Neural cell (in vitro differentiated cells): ENCODE results near the gene C10orf95. TPM values are rescaled to one million over a fixed set of nuclear protein-coding genes. Genes with fewer than 3 reads are reported as not detected.

Experiments
- H2AFZ ChIP-seq: fragments of 200-600, 300-800 bp; sonication (generic), shearing (Covaris generic); 2 replicates; pipeline ENCODE4 v1.6.0; 2014; ENCODE audit warnings: low read depth, mild to moderate bottlenecking, antibody characterized with exemption, low read length, moderate library complexity
- H3F3A ChIP-seq: fragments of 200-600 bp; shearing (Covaris generic); 2 replicates; pipeline ENCODE4 v1.6.1; 2016; ENCODE audit warnings: mild to moderate bottlenecking, moderate library complexity, mixed read lengths, antibody characterized with exemption, low read length; ENCODE audit not compliant: insufficient read depth, poor library complexity, severe bottlenecking
- H3K27ac ChIP-seq: fragments of 200-600, 300-800 bp; sonication (generic), shearing (Covaris generic); 2 replicates; pipeline ENCODE4 v1.5.1; 2014; ENCODE audit warnings: mild to moderate bottlenecking, low read length, moderate library complexity
- H3K27me3 ChIP-seq: fragments of 300-800, 200-600 bp; sonication (generic), shearing (Covaris generic); 2 replicates; pipeline ENCODE4 v1.6.0; 2014; ENCODE audit warnings: mild to moderate bottlenecking, low read depth, low read length, moderate library complexity; ENCODE audit not compliant: insufficient read depth
- H3K36me3 ChIP-seq: fragments of 300-800, 200-600 bp; sonication (generic), shearing (Covaris generic); 2 replicates; pipeline ENCODE4 v1.5.1; 2014; ENCODE audit warnings: mild to moderate bottlenecking, antibody characterized with exemption, low read length, moderate library complexity; ENCODE audit not compliant: insufficient read depth
- H3K4me2 ChIP-seq: fragments of 300-800, 200-600 bp; sonication (generic), shearing (Covaris generic); 2 replicates; pipeline ENCODE4 v1.6.0; 2014; ENCODE audit warnings: mild to moderate bottlenecking, low read length
- H3K4me3 ChIP-seq: fragments of 300-800, 200-600 bp; sonication (generic), shearing (Covaris generic); 2 replicates; pipeline ENCODE4 v1.5.1; 2014; ENCODE audit warnings: mild to moderate bottlenecking, low read length, moderate library complexity
- H3K79me2 ChIP-seq: fragments of 200-600 bp; shearing (Covaris generic); replicated peaks from 2 replicates; pipeline ENCODE4 v1.6.0; 2014; ENCODE audit warnings: mild to moderate bottlenecking, low read length, moderate library complexity; ENCODE audit not compliant: insufficient read depth
- H3K9ac ChIP-seq: fragments of 300-800, 200-600 bp; sonication (generic), shearing (Covaris generic); 2 replicates; pipeline ENCODE4 v1.6.1; 2016; ENCODE audit warnings: mild to moderate bottlenecking, low read length, mixed read lengths
- H3K9me2 ChIP-seq: fragments of 200-600 bp; shearing (Covaris generic); 2 replicates; pipeline ENCODE4 v1.6.1; 2016; ENCODE audit warnings: mild to moderate bottlenecking, low read length, mixed read lengths; ENCODE audit not compliant: insufficient read depth
- H3K9me3 ChIP-seq: fragments of 200-600, 300-800 bp; sonication (generic), shearing (Covaris generic); 2 replicates; pipeline ENCODE4 v1.6.1; 2016; ENCODE audit warnings: mild to moderate bottlenecking, mixed run types, low read length, moderate library complexity, mixed read lengths
- H4K20me1 ChIP-seq: fragments of 200-600 bp; shearing (Covaris generic); 2 replicates; pipeline ENCODE4 v1.6.1; 2016; ENCODE audit warnings: mild to moderate bottlenecking, mixed run types; ENCODE audit not compliant: insufficient read depth
- EP300 ChIP-seq: fragments of 450-650 bp; conservative IDR thresholded peaks from 2 replicates; pipeline ENCODE4 v1.6.1; 2014; ENCODE audit warnings: antibody characterized with exemption, mild to moderate bottlenecking, moderate library complexity; ENCODE audit not compliant: poor library complexity, severe bottlenecking
- EZH2 ChIP-seq: fragments of 200-600, 300-800 bp; shearing (Covaris generic), sonication (generic); IDR thresholded peaks from 2 replicates; pipeline ENCODE4 v1.6.1; 2014; ENCODE audit warnings: antibody characterized with exemption, low read length, borderline replicate concordance, mild to moderate bottlenecking; ENCODE audit not compliant: insufficient read depth, poor library complexity, severe bottlenecking
- MXI1 ChIP-seq: fragments of 450-650 bp; conservative IDR thresholded peaks from 2 replicates; pipeline ENCODE4 v1.6.1; 2014; ENCODE audit warnings: antibody characterized with exemption, mild to moderate bottlenecking; ENCODE audit not compliant: poor library complexity, severe bottlenecking
- POLR2AphosphoS5 ChIP-seq: IDR thresholded peaks from 2 replicates; pipeline ENCODE4 v1.6.1; 2012
- RAD21 ChIP-seq: fragments of 450-650 bp; conservative IDR thresholded peaks from 2 replicates; pipeline ENCODE4 v1.6.1; 2014; ENCODE audit warnings: antibody characterized with exemption, mild to moderate bottlenecking, moderate library complexity
- SMC3 ChIP-seq: fragments of 450-650 bp; conservative IDR thresholded peaks from 2 replicates; pipeline ENCODE4 v1.6.1; 2014; ENCODE audit warnings: antibody characterized with exemption, mild to moderate bottlenecking, moderate library complexity; ENCODE audit not compliant: poor library complexity
- TAF1 ChIP-seq: IDR thresholded peaks from 2 replicates; pipeline ENCODE4 v1.6.1; 2012; ENCODE audit warnings: low read depth
- polyA plus RNA-seq: library from polyadenylated mRNA; depleted of rRNA; stranded (reverse); fragments of >200 nt; gene quantifications from 2 replicates; pipeline ENCODE4 v1.2.3, GENCODE V29; 2014
- TF ChIP-seq, protein P1 (sequence below): IDR thresholded peaks from 2 replicates; pipeline ENCODE4 v1.6.1; 2012; ENCODE audit warnings: borderline replicate concordance
- TF ChIP-seq, protein P2 (sequence below): fragments of 450-650 bp; IDR thresholded peaks from 2 replicates; pipeline ENCODE4 v1.5.1; 2014; ENCODE audit warnings: antibody characterized with exemption, mild to moderate bottlenecking, moderate library complexity; ENCODE audit not compliant: poor library complexity, severe bottlenecking

The C10orf95 gene
- polyA plus RNA-seq, 1 donor from 2014 or later, result not detected

DNA sequence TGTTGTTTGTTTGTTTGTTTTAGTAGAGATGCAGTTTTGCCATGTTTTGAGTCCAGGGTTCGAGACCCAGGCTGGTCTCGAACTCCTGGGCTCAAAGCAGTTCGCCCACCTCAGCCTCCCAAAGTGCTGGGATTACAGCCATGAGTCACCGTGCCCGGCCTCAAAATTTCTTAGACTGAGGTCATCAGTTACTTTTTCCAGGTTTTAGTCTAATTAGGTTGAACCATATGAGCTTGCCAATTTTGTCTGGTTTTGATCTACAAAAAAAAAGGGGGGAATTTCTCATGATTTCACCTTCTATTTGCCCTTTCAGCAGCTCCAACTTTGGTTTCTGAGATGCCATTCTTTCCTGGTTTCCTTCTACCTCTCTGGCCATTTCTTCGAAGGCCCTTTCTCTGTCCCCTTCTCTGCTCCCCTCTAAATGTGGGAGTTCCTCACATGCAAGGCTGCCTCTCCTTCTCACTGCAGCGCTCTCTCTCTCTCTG is 24.5 kb downstream of the C10orf95 start:
- no peaks in the 10 kb centered on the region for H3K9me3 ChIP-seq
- no peaks in the 10 kb centered on the region for H3F3A ChIP-seq
- H3K9ac ChIP-seq, result no peak overlapping the region
- no peak overlapping the region for H3K4me3 ChIP-seq
- no peak overlapping the region for H3K4me2 ChIP-seq
- TF ChIP-seq, protein P1, sequence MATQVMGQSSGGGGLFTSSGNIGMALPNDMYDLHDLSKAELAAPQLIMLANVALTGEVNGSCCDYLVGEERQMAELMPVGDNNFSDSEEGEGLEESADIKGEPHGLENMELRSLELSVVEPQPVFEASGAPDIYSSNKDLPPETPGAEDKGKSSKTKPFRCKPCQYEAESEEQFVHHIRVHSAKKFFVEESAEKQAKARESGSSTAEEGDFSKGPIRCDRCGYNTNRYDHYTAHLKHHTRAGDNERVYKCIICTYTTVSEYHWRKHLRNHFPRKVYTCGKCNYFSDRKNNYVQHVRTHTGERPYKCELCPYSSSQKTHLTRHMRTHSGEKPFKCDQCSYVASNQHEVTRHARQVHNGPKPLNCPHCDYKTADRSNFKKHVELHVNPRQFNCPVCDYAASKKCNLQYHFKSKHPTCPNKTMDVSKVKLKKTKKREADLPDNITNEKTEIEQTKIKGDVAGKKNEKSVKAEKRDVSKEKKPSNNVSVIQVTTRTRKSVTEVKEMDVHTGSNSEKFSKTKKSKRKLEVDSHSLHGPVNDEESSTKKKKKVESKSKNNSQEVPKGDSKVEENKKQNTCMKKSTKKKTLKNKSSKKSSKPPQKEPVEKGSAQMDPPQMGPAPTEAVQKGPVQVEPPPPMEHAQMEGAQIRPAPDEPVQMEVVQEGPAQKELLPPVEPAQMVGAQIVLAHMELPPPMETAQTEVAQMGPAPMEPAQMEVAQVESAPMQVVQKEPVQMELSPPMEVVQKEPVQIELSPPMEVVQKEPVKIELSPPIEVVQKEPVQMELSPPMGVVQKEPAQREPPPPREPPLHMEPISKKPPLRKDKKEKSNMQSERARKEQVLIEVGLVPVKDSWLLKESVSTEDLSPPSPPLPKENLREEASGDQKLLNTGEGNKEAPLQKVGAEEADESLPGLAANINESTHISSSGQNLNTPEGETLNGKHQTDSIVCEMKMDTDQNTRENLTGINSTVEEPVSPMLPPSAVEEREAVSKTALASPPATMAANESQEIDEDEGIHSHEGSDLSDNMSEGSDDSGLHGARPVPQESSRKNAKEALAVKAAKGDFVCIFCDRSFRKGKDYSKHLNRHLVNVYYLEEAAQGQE, result no peak
- TF ChIP-seq EP300 (no peak), EZH2 (no peak), POLR2AphosphoS5 (no peak), RAD21 (no peak), MXI1 (no peak), SMC3 (no peak), TAF1 (no peak)
- TF ChIP-seq, protein P2, sequence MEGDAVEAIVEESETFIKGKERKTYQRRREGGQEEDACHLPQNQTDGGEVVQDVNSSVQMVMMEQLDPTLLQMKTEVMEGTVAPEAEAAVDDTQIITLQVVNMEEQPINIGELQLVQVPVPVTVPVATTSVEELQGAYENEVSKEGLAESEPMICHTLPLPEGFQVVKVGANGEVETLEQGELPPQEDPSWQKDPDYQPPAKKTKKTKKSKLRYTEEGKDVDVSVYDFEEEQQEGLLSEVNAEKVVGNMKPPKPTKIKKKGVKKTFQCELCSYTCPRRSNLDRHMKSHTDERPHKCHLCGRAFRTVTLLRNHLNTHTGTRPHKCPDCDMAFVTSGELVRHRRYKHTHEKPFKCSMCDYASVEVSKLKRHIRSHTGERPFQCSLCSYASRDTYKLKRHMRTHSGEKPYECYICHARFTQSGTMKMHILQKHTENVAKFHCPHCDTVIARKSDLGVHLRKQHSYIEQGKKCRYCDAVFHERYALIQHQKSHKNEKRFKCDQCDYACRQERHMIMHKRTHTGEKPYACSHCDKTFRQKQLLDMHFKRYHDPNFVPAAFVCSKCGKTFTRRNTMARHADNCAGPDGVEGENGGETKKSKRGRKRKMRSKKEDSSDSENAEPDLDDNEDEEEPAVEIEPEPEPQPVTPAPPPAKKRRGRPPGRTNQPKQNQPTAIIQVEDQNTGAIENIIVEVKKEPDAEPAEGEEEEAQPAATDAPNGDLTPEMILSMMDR, result no peak
- no peaks in the 10 kb centered on the region for H4K20me1 ChIP-seq
- H3K36me3 ChIP-seq, result no peaks in the 10 kb centered on the region
- no peak overlapping the region for H2AFZ ChIP-seq
- peaks cover 6% of the 10 kb centered on the region for H3K79me2 ChIP-seq
- H3K27ac ChIP-seq, result no peak overlapping the region
- H3K27me3 ChIP-seq, result no peaks in the 10 kb centered on the region
- H3K9me2 ChIP-seq, result no peaks in the 10 kb centered on the region

DNA sequence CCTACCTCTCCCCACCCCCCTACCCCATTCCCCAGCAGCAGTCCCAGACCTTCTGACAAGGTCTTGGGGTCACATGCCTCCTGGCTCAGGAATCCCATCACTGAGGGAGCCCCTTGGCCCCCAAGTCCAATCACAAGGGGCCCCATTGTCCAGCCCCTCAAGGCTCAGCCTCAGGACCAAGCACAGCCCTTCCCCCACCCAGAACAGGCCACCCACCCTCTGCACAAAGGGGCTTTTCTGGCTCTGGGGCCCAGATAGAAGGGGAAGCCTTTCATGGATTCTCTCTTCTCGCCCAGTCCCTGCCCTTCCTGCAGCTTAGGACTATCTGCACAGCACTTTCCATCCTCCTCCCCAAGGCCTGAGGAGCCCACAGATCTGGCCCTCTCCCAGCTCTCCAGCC is 25.9 kb downstream of the C10orf95 start:
- Histone ChIP-seq H3K4me2 (no peak overlapping the region), H3K9me2 (no peaks in the 10 kb centered on the region), H3K27me3 (no peaks in the 10 kb centered on the region), H3K9me3 (no peaks in the 10 kb centered on the region), H3F3A (peaks cover under 1% of the 10 kb centered on the region), H3K36me3 (no peaks in the 10 kb centered on the region), H3K4me3 (no peak overlapping the region), H3K79me2 (no peaks in the 10 kb centered on the region), H3K9ac (no peak overlapping the region), H2AFZ (no peak overlapping the region), H4K20me1 (no peaks in the 10 kb centered on the region), H3K27ac (no peak overlapping the region)
- TF ChIP-seq TAF1, result no peak
- TF ChIP-seq, protein P2, result no peak
- no peak for TF ChIP-seq RAD21
- TF ChIP-seq EP300, result no peak
- no peak for TF ChIP-seq MXI1
- TF ChIP-seq SMC3, result no peak
- no peak for TF ChIP-seq EZH2
- no peak for TF ChIP-seq POLR2AphosphoS5
- TF ChIP-seq, protein P1, result no peak
